Stimulated activated naive CD8-positive, alpha-beta T cell treated with anti-CD3 and anti-CD28 coated beads, Interleukin-15, amount 100 ng/mL, for 72 hours (primary cell): Measurements from ENCODE around the gene MGRN1.

Source experiments
- ATAC-seq: fragments of 150-1000 bp; cut with Tn5 transposase; 2 replicates; pipeline ENCODE4 v1.10.0; 2021; ENCODE audit warnings: mild to moderate bottlenecking, moderate library complexity
- DNase-seq, 2 donors: peaks; one replicate each; pipeline ENCODE4 v3.0.0; 2021 to 2022
- H3K27ac Mint-ChIP-seq, 2 donors: one replicate each; pipeline ENCODE4 v1.8.0; 2022; ENCODE audit warnings: mild to moderate bottlenecking in 2 of 2, mixed read lengths in 2 of 2, moderate library complexity in 2 of 2
- H3K27me3 Mint-ChIP-seq: one replicate; pipeline ENCODE4 v1.8.0; 2022; ENCODE audit warnings: mixed read lengths
- H3K4me1 Mint-ChIP-seq: one replicate; pipeline ENCODE4 v1.8.0; 2022; ENCODE audit warnings: mild to moderate bottlenecking, mixed read lengths
- H3K4me3 Mint-ChIP-seq, 2 donors: one replicate each; pipeline ENCODE4 v1.8.0; 2022; ENCODE audit warnings: mild to moderate bottlenecking in 2 of 2, mixed read lengths in 2 of 2, moderate library complexity in 1 of 2
- H3K9me3 Mint-ChIP-seq, 2 donors: one replicate each; pipeline ENCODE4 v1.8.0; 2022; ENCODE audit warnings: mixed read lengths in 2 of 2

The MGRN1 gene

GRCh38 chr16:4624015-4624826 is at the start of gene MGRN1:
Gene MGRN1, plus strand, starts transcription at chr16:4624826. Its CDS starts 135 bp downstream, at chr16:4624961.
- Mint-ChIP-seq H3K27ac (peak within 1 kb of the TSS; percentile 98 to 100), H3K27me3 (no peaks in the 10 kb centered on the region), H3K9me3 (no peaks in the 10 kb centered on the region), H3K4me1 (peaks cover 42% of the 10 kb centered on the region), H3K4me3 (peak within 1 kb of the TSS; percentile 97 to 99)
- peak; percentile 92 to 95 for DNase-seq
- peak; percentile 76 for ATAC-seq

DNA sequence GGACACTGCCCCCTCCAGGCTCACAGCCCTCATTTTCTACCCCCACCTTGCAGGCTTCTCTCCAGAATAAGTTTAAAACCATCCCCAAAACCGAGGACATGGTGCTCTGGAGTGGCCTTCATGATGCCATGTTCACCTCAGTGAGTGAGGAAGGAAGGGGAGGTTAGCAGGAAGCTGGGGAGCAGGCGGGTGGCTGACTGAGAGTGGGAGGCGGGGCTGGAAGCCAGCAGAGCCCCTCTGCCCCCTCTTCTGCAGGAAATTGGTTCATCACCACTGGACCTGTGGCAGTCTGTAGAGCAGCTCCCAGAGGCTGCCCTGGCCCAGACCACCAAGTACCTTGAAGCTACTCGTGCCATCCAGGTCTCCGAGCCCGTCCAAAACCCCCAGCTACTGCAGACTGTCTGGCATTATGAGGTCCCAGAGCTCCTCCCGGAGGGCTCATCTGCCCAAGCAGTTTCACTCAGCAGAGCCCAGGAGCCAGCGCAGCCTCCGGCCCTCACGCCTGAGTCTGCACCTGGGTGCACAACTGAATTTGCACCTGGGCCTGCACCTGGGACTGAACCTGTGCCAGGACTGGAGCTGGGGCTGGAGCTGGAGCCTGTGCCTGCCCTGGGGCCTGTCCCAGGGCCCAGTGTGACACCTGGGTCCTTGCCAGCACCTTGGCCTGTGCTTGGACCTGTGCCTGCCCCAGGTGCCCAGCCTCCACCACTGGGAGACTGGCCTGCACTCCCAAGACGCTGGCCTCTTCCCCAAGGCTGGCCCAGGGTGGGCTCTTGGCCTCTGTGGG is 49.5 kb upstream of the MGRN1 start:
- H3K27ac Mint-ChIP-seq = no peak overlapping the region
- ATAC-seq (peak; percentile 31), DNase-seq (no peak)
- peaks cover 9% of the 10 kb centered on the region for H3K4me1 Mint-ChIP-seq
- H3K27me3 Mint-ChIP-seq = no peaks in the 10 kb centered on the region
- H3K4me3 Mint-ChIP-seq = no peak overlapping the region
- H3K9me3 Mint-ChIP-seq = no peaks in the 10 kb centered on the region

DNA sequence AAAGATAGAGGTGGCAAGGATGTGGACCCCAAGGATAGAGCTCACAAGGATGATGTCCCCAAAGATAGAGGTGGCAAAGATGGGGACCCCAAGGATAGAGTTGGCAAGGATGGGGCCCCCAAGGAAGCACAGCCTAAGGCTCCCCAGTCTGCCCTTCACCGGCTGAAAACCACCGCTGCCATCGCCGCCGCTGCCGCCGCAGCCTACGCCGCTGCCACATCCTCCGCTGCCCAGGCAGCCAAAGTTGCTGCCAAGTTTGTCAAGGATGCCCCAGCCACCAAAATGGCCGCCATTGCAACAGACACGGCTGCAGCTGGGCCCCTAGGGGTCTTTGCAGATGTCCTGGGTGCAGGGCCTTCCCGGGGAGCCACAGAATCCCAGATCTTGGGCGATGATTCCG is 48.6 kb upstream of the MGRN1 start:
- Mint-ChIP-seq H3K27ac (peak overlapping the region in 1 of 2 donors; percentile 34), H3K27me3 (no peaks in the 10 kb centered on the region), H3K9me3 (no peaks in the 10 kb centered on the region), H3K4me1 (peaks cover 9% of the 10 kb centered on the region), H3K4me3 (no peak overlapping the region)
- DNase-seq (no peak), ATAC-seq (no peak)

- no peaks in the 10 kb centered on the region for H3K27me3 Mint-ChIP-seq
- H3K27ac Mint-ChIP-seq = no peak overlapping the region
- no peak overlapping the region for H3K4me3 Mint-ChIP-seq
- peaks cover 9% of the 10 kb centered on the region for H3K4me1 Mint-ChIP-seq
- ATAC-seq (no peak), DNase-seq (no peak)
- no peaks in the 10 kb centered on the region for H3K9me3 Mint-ChIP-seq
Observed at GRCh38 chr16:4578961-4579530, 45.6 kb upstream of the MGRN1 start.

- ATAC-seq (no peak), DNase-seq (no peak)
- H3K9me3 Mint-ChIP-seq = no peaks in the 10 kb centered on the region
- H3K27me3 Mint-ChIP-seq = peaks cover under 1% of the 10 kb centered on the region
- H3K27ac Mint-ChIP-seq = no peak overlapping the region
- no peaks in the 10 kb centered on the region for H3K4me1 Mint-ChIP-seq
- no peak overlapping the region for H3K4me3 Mint-ChIP-seq
Observed at GRCh38 chr16:4580250-4580649, 44.4 kb upstream of the MGRN1 start.

DNA sequence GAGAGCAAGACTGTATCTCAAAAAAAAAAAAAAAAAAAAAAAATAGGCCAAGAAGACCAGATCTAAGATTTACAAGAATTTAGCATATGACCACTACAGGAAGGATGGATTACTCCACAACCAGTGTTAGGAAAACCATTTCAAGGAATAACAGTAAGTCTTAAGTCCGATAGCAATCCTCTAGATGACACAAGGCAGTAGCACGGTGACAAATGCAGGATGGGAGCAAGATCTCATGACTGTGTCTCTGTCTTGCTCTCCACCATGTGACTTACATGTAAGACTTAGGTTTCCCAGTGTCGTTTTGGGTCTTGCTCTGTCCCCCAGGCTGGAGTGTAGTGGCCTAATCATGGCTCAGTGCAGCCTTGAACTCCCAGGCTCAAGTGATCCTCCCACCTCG is 40.7 kb upstream of the MGRN1 start:
- ATAC-seq = no peak
- no peak overlapping the region for H3K27ac Mint-ChIP-seq
- H3K4me1 Mint-ChIP-seq = peaks cover 5% of the 10 kb centered on the region
- peaks cover 21% of the 10 kb centered on the region for H3K27me3 Mint-ChIP-seq
- H3K9me3 Mint-ChIP-seq = no peaks in the 10 kb centered on the region
- no peak for DNase-seq
- no peak overlapping the region for H3K4me3 Mint-ChIP-seq

GRCh38 chr16:4586291-4586690 is 38.3 kb upstream of the MGRN1 start:
- Mint-ChIP-seq H3K4me1 (peaks cover 5% of the 10 kb centered on the region), H3K4me3 (no peak overlapping the region), H3K27ac (no peak overlapping the region), H3K9me3 (no peaks in the 10 kb centered on the region), H3K27me3 (peaks cover 21% of the 10 kb centered on the region)
- DNase-seq = no peak
- no peak for ATAC-seq

GRCh38 chr16:4588386-4588785 is 36.2 kb upstream of the MGRN1 start:
- Mint-ChIP-seq H3K27me3 (peaks cover 21% of the 10 kb centered on the region), H3K4me1 (peaks cover 5% of the 10 kb centered on the region), H3K4me3 (no peak overlapping the region), H3K9me3 (no peaks in the 10 kb centered on the region), H3K27ac (no peak overlapping the region)
- ATAC-seq (no peak), DNase-seq (no peak)

DNA sequence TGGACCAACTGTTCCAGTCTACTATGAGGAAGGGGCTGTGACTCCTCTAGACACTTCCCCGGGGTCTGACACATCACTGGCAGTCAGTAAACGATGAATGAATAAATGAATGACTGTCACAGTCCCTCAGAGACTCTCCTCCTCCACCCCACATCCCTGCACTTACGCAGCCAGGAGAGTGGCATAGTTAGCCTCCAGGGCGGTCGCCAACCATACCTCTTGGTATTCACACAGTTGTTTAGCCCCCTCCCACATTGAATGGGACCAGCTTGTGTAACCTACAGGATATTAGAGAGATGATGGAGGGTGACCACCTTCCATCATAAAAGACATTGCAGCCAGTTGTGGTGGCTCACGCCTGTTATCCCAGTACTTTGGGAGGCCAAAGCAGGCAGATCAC is 35.7 kb upstream of the MGRN1 start:
- no peak overlapping the region for H3K4me3 Mint-ChIP-seq
- H3K9me3 Mint-ChIP-seq = no peaks in the 10 kb centered on the region
- ATAC-seq = no peak
- DNase-seq = no peak
- peak overlapping the region in 1 of 2 donors; percentile 42 for H3K27ac Mint-ChIP-seq
- H3K4me1 Mint-ChIP-seq = peaks cover 5% of the 10 kb centered on the region
- peaks cover 21% of the 10 kb centered on the region for H3K27me3 Mint-ChIP-seq

- ATAC-seq = no peak
- Mint-ChIP-seq H3K4me3 (no peak overlapping the region), H3K27ac (no peak overlapping the region), H3K27me3 (peaks cover 12% of the 10 kb centered on the region), H3K4me1 (no peaks in the 10 kb centered on the region), H3K9me3 (no peaks in the 10 kb centered on the region)
- DNase-seq = no peak
Observed at GRCh38 chr16:4591191-4591590, 33.4 kb upstream of the MGRN1 start.

GRCh38 chr16:4591706-4592470 is 32.7 kb upstream of the MGRN1 start:
- ATAC-seq = no peak
- no peaks in the 10 kb centered on the region for H3K4me1 Mint-ChIP-seq

DNA sequence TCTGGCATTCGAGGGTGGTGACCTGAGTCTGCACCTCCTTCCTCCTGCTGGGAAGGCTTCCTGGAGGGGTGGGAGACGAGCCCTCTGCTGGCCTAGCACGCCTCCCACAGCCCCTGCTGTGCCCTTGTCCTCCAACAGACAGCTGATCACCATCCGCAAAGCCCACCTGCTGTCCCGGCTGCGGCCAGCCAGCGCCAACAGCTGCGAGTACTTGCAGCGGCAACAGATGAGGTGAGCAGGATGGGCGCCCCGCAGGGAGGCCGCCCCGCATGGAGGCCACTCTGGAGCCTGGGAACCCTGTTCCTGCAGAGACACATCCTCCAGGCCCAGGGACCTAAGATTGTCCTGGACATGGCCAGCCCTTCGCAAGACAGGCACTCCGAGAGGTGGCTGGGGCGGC is 31.5 kb upstream of the MGRN1 start:
- no peak overlapping the region for H3K4me3 Mint-ChIP-seq
- H3K27me3 Mint-ChIP-seq = no peaks in the 10 kb centered on the region
- ATAC-seq = no peak
- no peaks in the 10 kb centered on the region for H3K9me3 Mint-ChIP-seq
- no peaks in the 10 kb centered on the region for H3K4me1 Mint-ChIP-seq
- H3K27ac Mint-ChIP-seq = no peak overlapping the region
- DNase-seq = no peak

More at GRCh38 chr16:4591706-4592470, 32.7 kb upstream of the MGRN1 start:
- no peak for DNase-seq
- no peak overlapping the region for H3K27ac Mint-ChIP-seq
- H3K27me3 Mint-ChIP-seq = peaks cover 5% of the 10 kb centered on the region
- H3K9me3 Mint-ChIP-seq = no peaks in the 10 kb centered on the region
- H3K4me3 Mint-ChIP-seq = no peak overlapping the region

DNA sequence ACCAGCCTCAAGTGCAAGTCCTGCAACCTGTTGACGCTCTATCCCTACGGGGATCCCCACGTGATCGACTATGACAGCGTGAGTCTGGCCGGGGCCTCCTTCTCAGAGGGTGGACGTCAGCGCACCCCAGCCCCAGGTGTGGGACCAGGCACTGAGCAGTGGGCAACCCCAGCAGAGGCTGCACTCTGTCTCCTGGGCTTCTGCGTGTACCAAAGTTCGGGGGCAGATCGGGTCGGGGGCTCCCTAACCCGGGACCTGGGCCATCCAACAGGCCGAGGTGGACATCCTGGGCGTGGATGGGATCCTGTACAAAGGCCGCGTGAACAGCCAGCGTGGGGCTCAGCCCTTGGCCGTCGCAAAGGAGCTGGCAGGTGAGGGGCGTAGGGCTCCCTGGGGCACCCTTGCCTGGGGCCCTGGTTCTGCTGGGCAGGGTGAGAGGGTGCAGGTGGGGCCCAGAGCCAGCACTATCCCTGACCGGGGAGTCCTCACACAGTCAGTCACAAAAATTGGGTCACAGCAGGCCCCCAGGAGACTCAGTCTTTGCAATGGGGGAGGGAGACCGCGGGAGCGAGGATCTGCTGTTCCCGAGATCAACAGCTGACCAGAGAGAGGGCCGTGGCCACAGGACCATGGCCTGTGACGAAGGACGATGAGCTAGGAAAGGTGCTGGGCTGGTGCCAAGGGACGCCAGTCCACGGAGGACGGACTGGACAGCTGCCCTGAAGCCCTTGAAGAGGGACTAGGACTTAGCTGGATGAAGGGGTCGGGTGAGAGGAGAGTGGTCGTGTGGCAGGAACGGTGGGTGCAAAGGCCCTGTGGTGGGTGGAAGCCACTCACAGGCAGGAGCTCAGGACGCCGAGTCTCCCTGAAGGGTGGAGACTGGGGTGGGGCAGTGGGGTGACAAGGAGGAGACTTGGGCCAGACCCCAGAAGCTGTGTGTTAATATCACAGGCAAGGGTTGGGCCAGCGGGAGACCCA is 29.9 kb upstream of the MGRN1 start:
- Mint-ChIP-seq H3K27ac (no peak overlapping the region), H3K4me1 (no peaks in the 10 kb centered on the region), H3K4me3 (no peak overlapping the region), H3K9me3 (no peaks in the 10 kb centered on the region), H3K27me3 (no peaks in the 10 kb centered on the region)
- DNase-seq (no peak), ATAC-seq (no peak)

DNA sequence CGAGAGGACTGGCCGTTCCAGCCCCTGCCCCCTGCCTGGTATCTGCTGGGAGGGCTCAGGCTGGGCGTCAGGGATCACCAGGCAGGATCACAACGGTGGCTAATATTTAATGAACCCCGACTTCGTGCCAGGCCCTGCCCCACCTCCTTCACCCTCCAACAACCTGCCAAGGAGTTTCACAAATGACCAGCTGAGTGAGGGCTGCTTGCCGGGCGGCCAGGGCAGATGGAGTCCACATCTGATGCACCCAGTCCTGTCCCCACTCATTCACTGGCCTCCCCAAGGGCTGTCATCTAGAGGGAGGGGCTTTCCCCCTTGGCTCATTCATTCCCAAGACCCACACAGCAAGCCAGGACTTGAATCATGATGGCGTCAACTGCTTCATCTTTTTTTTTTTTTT is 27.5 kb upstream of the MGRN1 start:
- H3K4me1 Mint-ChIP-seq = no peaks in the 10 kb centered on the region
- ATAC-seq = no peak
- H3K27me3 Mint-ChIP-seq = peaks cover 11% of the 10 kb centered on the region
- no peak overlapping the region for H3K4me3 Mint-ChIP-seq
- no peak overlapping the region for H3K27ac Mint-ChIP-seq
- no peak for DNase-seq
- no peaks in the 10 kb centered on the region for H3K9me3 Mint-ChIP-seq
